ENCODE results near the gene ENPEP.

- TF ChIP-seq POLR2A (IDR thresholded peaks at IDR 0.05) (no peak), CTCF (IDR thresholded peaks at IDR 0.05) (no peak)
These were observed 23.4 kb upstream of the ENPEP start for GRCh38 chr4:110452546-110452945.
